Body of pancreas (tissue), 4 donors: ENCODE data around the gene GPX3.

Experiments
- POLR2A ChIP-seq, 3 donors: fragments of 450-650 bp; IDR thresholded peaks; one replicate each; pipeline ENCODE4 v1.6.1; 2016; ENCODE audit warnings: antibody characterized with exemption in 3 of 3, mild to moderate bottlenecking in 2 of 3
- TF ChIP-seq, protein P1 (sequence below), 7 experiments: fragments of 450-650 bp in 4 of 7; fragments of 200-600 bp in 3 of 7; sonication (generic) in 3 of 7; IDR thresholded peaks; one replicate each; pipeline ENCODE4 v1.5.1; 2016 to 2019; ENCODE audit warnings: antibody characterized with exemption in 7 of 7

DNA sequence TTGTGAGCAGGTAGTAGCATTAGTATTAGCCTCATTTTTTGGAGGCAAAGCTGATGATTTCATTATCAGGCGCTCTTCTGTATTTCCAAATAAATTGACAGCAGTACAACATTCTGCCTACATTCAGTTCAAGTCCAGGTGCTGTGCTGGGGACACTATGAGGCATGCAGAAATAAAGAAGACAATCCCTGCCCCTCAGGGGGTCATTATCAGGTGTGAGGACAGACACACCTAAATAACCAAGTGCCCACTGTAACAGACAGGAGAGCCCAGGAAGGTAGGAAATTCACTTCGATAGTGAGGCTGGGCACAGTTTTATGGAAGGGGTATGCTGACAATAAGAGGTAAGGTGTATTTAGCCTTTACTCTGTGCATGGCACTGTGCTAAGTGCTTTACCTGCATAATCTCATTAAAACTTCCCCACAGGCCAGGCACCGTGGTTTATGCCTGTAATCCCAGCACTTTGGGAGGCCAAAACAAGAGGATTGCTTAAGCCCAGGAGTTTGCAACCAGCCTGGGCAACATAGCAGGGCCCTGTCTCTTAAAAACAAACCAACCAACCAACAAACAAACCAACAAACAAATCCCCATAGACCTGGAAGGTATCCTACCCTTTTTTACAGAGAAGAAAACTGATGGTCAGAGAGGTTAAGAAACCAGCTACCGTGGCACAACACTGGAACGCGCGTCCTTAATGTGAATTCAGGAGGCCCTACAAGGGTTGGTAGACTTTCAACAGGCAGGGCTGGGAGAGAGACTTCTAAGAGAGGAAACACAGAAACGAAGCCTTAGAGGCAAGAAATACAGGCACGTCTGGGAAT is 17.5 kb upstream of the GPX3 start:
- TF ChIP-seq, protein P1, sequence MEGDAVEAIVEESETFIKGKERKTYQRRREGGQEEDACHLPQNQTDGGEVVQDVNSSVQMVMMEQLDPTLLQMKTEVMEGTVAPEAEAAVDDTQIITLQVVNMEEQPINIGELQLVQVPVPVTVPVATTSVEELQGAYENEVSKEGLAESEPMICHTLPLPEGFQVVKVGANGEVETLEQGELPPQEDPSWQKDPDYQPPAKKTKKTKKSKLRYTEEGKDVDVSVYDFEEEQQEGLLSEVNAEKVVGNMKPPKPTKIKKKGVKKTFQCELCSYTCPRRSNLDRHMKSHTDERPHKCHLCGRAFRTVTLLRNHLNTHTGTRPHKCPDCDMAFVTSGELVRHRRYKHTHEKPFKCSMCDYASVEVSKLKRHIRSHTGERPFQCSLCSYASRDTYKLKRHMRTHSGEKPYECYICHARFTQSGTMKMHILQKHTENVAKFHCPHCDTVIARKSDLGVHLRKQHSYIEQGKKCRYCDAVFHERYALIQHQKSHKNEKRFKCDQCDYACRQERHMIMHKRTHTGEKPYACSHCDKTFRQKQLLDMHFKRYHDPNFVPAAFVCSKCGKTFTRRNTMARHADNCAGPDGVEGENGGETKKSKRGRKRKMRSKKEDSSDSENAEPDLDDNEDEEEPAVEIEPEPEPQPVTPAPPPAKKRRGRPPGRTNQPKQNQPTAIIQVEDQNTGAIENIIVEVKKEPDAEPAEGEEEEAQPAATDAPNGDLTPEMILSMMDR (IDR thresholded peaks at IDR 0.05), result no peak
- no peak for TF ChIP-seq POLR2A (IDR thresholded peaks at IDR 0.05)
